ENCODE results near the gene AUTS2. TPM values are rescaled to one million over a fixed set of nuclear protein-coding genes. Genes with fewer than 3 reads are reported as not detected.

AUTS2 gene
- total RNA-seq, 1 donor from 2014 or later = 71.3 TPM

DNA sequence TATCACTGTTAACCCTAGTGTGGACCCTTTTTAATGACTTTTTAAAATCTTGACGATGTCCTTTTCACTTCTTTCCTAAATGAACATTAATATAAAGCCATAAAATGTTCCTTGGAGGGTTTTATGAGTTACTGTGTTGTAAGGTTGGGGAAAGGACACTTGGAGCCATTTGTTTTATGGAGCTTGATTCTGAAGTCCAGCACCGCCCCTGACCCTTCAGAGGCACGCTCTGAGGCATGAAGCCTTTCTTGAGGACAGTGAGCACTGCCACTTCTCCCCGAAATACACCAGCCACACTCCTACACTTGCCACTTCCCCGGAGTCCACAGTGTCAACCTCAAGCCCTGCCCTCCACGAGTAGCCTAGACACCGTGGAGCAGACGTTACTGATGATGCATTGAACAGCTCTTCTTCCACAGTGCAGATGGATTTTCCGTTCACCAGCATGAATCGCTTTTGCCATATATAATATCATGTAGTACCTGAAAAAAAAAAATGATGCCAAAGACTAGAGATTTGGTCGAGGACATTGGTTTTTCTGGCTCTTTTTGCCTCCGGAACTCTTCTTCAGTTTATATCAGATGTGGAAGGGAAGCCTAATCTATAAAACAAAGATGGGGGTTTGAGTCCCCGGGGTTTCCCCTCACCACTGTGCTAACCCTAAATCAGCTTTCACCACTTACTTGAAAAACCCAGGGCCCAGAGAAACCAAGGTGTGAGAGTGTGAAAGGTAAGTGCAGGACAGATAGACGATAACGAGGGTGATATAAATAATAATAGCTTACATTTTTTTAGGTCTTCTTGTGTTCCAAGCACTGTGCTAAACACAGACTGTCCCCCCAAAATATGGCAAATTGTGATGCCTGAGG is 881.1 kb downstream of the AUTS2 start:
- no peak for DNase-seq (ENCODE audit: low spot score in 2 of 2)
- no peak for FAIRE-seq

DNA sequence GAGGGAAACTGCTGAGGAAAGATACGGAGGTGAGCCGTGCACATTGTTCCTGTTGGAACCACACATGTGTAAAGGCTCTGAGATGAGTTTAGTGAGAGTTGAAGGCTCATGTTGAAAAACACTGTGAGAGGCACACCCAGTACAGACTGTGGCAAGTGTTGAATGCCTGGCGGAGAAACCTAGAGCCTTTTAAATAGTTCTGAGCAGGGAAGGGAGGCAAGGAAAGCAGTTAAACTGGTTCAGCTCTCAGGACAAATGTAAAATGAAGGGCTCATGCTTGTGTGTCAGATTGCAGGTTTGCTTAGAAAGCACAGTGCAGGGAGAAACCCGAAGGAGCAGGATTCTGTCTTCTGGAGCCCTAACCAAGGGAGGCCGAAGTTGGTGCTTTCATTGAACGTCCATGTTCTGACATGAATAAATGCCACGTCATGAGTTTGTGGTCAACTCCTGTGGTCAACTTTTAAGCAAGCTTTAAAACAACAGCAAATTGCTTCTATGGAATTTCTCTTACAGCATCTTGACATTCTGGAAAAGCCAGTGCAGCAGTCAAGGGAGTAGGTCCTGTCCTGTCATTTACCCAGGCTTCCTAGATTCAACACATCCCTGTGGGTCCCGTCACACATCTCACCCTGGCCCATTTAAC is 882.8 kb downstream of the AUTS2 start:
- FAIRE-seq = no peak
- DNase-seq (ENCODE audit: low spot score in 2 of 2) = no peak

- DNase-seq (ENCODE audit: low spot score in 2 of 2) (no peak), FAIRE-seq (no peak)
Observed at GRCh38 chr7:70481570-70482123, 883.4 kb downstream of the AUTS2 start.

- no peak for FAIRE-seq
Observed at GRCh38 chr7:70484255-70484654, 886.0 kb downstream of the AUTS2 start.

GRCh38 chr7:70486977-70487376 is 888.7 kb downstream of the AUTS2 start:
- no peak for FAIRE-seq

More at GRCh38 chr7:70484255-70484654, 886.0 kb downstream of the AUTS2 start:
- no peak for DNase-seq (ENCODE audit: low spot score in 2 of 2)

GRCh38 chr7:70487428-70487827 is 889.2 kb downstream of the AUTS2 start:
- DNase-seq (ENCODE audit: low spot score in 2 of 2) (no peak), FAIRE-seq (no peak)

More at GRCh38 chr7:70486977-70487376, 888.7 kb downstream of the AUTS2 start:
- no peak for DNase-seq (ENCODE audit: low spot score in 2 of 2)

GRCh38 chr7:70487886-70488285 is 889.6 kb downstream of the AUTS2 start:
- DNase-seq (ENCODE audit: low spot score in 2 of 2) (no peak), FAIRE-seq (no peak)

DNA sequence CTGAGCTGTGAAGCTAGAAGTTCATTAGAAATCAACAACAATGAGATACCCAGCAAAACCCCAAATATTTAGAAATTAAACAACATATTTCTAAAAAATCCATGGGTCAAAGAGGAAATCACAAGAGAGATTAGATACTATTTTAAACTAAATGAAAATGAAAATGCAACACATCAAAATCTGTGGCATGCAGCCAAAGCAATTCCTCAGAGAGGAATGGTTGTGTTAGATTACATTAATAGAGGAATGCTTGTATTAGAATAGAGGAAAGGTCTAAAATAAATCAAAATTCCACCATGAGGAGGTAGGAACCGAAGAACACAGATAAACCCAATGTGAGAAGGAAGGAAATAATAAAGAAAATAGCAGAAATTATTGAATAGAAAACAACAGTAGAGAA is 891.5 kb downstream of the AUTS2 start:
- no peak for DNase-seq (ENCODE audit: low spot score in 2 of 2)
- no peak for FAIRE-seq

GRCh38 chr7:70492625-70493024 is 894.4 kb downstream of the AUTS2 start:
- DNase-seq (ENCODE audit: low spot score in 2 of 2) (no peak), FAIRE-seq (no peak)

DNA sequence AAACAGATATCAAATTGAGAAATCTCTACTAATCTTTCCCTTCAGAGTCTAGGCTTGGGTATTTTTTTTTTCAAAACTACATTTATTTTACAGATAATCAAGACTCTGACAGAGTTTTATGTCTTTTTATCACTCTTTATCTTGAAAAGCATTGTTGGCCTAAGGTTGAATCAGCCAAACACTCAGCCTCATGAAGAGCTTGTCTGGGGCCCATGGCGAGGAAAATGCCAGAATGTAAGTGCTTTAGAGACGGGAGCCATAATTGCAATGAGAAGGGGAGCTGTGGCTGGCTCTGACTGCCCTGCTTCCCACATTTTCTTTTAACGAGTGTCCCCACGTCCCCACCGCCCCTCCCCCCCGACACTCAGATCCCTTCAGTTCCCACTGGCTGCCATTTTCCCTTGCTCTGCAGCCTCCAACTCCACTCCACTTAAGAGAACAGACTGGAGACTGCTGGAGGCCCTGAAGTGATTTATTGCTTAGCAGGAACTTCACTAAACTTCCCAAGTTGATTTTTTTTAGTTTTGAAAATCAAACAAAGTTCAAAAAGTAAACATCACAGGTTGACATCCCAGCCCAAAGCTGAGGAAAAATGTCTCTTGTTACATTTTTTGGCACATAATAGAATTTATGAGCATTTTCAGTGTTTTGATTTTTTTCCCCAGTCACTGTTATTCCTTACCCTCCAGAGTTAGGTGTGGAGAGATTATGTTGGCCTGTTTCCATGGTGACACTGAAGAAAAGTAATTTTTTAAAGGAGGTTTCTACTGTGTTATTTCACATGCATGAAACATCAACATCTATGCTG is 896.2 kb downstream of the AUTS2 start:
- FAIRE-seq (no peak), DNase-seq (ENCODE audit: low spot score in 2 of 2) (no peak)

DNA sequence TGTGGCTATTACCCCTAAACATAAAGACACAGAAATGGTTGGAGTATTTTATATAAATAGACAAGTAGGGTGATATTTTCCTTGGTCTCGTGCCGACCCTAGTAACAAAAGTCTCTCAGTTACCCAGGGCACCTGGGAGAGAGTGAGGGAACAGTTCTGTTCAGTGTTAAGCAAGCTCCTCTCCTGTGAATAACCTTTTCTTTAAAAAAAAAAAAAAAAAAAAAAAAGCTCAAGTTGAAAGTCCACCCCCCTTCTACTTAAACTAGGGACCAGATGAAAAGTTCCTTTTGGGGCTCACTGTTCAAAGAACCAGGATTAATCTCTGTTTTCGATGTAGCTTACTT is 896.7 kb downstream of the AUTS2 start:
- DNase-seq (ENCODE audit: low spot score in 2 of 2) = no peak
- FAIRE-seq = no peak

DNA sequence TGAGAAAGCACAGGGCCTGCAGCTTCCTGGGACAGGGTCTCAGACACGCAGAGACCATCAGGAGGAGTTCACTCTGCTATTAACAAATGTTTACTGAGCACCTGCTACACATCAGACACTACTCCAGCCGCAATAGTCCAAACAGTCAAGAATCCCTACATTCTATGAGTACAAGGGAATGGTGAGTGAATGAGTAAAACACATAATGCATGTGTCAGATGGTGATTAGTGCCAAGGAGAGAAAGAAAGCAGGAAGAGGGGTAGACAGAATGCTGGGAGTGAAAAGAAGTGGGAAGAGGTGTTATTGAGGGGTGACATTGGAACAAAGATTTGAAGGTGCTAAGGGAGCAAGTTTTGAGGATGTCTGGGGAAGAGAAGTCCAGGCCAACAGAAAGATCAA is 899.5 kb downstream of the AUTS2 start:
- DNase-seq (ENCODE audit: low spot score in 2 of 2) (no peak), FAIRE-seq (no peak)

GRCh38 chr7:70498232-70498992 is 900.1 kb downstream of the AUTS2 start:
- DNase-seq (ENCODE audit: low spot score in 2 of 2) = no peak
- FAIRE-seq = no peak

- no peak for FAIRE-seq
- DNase-seq (ENCODE audit: low spot score in 2 of 2) = no peak
Observed at GRCh38 chr7:70500261-70500660, 902.0 kb downstream of the AUTS2 start.

DNA sequence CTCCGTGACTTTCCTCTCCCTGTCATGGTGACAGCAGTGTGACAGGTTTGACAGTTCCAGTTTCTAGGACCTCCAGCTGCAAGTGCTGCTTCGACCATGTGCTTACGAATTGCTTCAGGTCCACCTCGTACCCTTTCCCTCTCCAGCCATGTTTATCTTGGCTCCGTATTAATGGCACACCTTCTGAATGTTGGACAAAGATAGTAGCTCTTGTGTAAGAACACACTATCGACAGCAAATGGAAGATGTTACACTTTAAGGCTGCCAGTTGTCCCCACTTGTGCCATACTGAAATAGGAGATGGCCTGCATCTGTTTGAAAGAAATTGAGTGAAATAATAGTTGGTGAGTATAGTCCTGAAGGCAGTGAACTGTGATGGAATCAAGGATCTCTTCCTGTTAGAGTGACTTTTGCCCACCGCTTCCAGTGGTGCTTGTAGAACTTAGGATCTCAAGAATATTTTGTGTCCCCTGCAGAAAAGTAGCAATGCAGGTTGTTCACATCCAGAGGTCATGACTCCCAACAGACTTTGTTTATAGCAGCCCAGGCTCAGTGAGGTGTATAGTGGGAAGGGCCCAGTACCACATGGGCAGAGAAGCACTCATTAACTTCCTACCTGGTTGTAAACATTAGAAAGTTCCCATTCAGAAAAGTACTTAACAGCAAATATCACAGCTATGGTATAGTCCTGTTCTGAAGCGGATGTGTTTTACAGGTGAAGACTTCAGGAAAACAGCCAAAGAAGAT is 904.0 kb downstream of the AUTS2 start:
- DNase-seq (ENCODE audit: low spot score in 2 of 2) = no peak
- no peak for FAIRE-seq

DNA sequence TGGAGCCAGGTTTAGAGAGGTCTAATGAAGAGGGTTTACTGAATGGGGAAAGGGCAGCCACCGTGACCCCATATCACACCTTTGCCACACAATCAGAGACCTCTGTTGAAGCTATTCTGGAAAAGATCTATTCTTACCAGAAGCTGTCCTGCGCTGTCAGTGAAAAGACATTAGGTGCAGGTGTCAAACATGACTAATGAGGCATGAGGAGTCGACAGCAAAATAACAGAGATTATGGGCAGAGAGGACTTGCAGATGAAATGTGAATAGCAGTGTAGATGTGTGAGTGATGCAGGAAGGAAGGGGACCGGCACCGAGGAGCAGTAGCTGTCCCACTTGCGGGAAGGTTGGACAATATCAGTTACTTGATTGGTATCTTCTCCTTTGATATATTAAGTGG is 906.0 kb downstream of the AUTS2 start:
- FAIRE-seq (no peak), DNase-seq (ENCODE audit: low spot score in 2 of 2) (no peak)

GRCh38 chr7:70505468-70505867 is 907.2 kb downstream of the AUTS2 start:
- FAIRE-seq (no peak), DNase-seq (ENCODE audit: low spot score in 2 of 2) (no peak)

- FAIRE-seq (no peak), DNase-seq (ENCODE audit: low spot score in 2 of 2) (no peak)
Observed at GRCh38 chr7:70505886-70506285, 907.6 kb downstream of the AUTS2 start.

DNA sequence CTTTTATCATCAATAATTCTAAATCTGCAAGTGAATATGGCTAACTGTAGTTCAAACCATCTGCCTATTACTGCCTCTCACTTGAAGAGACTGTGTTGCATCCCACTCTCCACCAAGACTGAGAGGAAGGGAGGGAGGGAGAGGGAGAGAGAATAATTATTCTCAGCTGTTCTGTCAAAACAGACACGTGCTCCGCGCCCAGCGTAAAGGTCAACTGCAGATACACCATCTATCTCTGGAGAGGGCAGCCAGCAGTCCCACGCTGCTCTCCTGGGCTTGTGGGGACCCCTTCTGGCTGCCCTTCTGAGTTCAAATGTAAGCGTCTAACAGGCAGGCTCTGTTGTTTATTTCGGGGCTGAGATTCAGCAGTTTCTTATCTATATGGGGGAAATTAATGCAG is 908.2 kb downstream of the AUTS2 start:
- DNase-seq (ENCODE audit: low spot score in 2 of 2) (no peak), FAIRE-seq (no peak)
